Transverse colon (tissue), 4 donors: ENCODE results near the gene PARD6B.

ENCODE experiments used
- EP300 ChIP-seq: sonication (generic); formaldehyde crosslinking; IDR thresholded peaks from one replicate; pipeline ENCODE4 v1.6.1; 2017; ENCODE audit warnings: antibody characterized with exemption, low read depth
- POLR2A ChIP-seq: fragments of 450-650 bp; IDR thresholded peaks from one replicate; pipeline ENCODE4 v1.6.1; 2016; ENCODE audit warnings: antibody characterized with exemption, mild to moderate bottlenecking, moderate library complexity
- POLR2AphosphoS5 ChIP-seq, 3 donors: sonication (generic); formaldehyde crosslinking; IDR thresholded peaks; one replicate each; pipeline ENCODE4 v1.6.1; 2016; ENCODE audit warnings: antibody characterized with exemption in 3 of 3
- TF ChIP-seq, protein P1 (sequence below), 5 experiments: fragments of 200-600 bp in 3 of 5; fragments of 450-650 bp in 2 of 5; sonication (generic) in 3 of 5; IDR thresholded peaks; 1 replicate in 2 of 5; 2 replicates in 3 of 5; pipeline ENCODE4 v1.5.1; 2016 to 2017; ENCODE audit warnings: antibody characterized with exemption in 5 of 5, inconsistent platforms in 3 of 5, mild to moderate bottlenecking in 2 of 5, moderate library complexity in 1 of 5

- TF ChIP-seq, protein P1, sequence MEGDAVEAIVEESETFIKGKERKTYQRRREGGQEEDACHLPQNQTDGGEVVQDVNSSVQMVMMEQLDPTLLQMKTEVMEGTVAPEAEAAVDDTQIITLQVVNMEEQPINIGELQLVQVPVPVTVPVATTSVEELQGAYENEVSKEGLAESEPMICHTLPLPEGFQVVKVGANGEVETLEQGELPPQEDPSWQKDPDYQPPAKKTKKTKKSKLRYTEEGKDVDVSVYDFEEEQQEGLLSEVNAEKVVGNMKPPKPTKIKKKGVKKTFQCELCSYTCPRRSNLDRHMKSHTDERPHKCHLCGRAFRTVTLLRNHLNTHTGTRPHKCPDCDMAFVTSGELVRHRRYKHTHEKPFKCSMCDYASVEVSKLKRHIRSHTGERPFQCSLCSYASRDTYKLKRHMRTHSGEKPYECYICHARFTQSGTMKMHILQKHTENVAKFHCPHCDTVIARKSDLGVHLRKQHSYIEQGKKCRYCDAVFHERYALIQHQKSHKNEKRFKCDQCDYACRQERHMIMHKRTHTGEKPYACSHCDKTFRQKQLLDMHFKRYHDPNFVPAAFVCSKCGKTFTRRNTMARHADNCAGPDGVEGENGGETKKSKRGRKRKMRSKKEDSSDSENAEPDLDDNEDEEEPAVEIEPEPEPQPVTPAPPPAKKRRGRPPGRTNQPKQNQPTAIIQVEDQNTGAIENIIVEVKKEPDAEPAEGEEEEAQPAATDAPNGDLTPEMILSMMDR (IDR thresholded peaks at IDR 0.05), result no peak
- TF ChIP-seq POLR2AphosphoS5 (IDR thresholded peaks at IDR 0.05) (no peak), POLR2A (no peak), EP300 (no peak)
Observed at GRCh38 chr20:50720582-50720981, 10.8 kb upstream of the PARD6B start.
